Vagina (tissue), 2 donors: ENCODE data around the gene CERS1.

ENCODE experiments used
- CTCF ChIP-seq, 3 experiments: fragments of 450-650 bp in 2 of 3; fragments of 200-600 bp in 1 of 3; sonication (generic) in 1 of 3; IDR thresholded peaks; one replicate each; pipeline ENCODE4 v1.5.1; 2017 to 2019; ENCODE audit warnings: antibody characterized with exemption in 3 of 3, mild to moderate bottlenecking in 2 of 3, moderate library complexity in 2 of 3
- POLR2A ChIP-seq, 2 donors: fragments of 450-650 bp; IDR thresholded peaks; one replicate each; pipeline ENCODE4 v1.6.1; 2017; ENCODE audit warnings: antibody characterized with exemption in 2 of 2, mild to moderate bottlenecking in 2 of 2, moderate library complexity in 2 of 2

GRCh38 chr19:18898081-18898606, 2.2 kb upstream of the CERS1 start:
- TF ChIP-seq CTCF (IDR thresholded peaks at IDR 0.05) (no peak), POLR2A (IDR thresholded peaks at IDR 0.05) (no peak)
